ENCODE results near the gene LAG3.

The LAG3 gene

GRCh38 chr12:6745741-6746525 lies 26.4 kb upstream of the LAG3 start:
- Mint-ChIP-seq H3K4me3 (peak overlapping the region; percentile 47), H3K27ac (peak overlapping the region; percentile 95), H3K4me1 (ENCODE audit: low read depth) (peaks cover 25% of the 10 kb centered on the region), H3K27me3 (ENCODE audit: low read depth) (no peaks in the 10 kb centered on the region), H3K9me3 (peaks cover 3% of the 10 kb centered on the region), H3K36me3 (ENCODE audit: low read depth) (peaks cover 35% of the 10 kb centered on the region)

GRCh38 chr12:6747216-6747615 lies 25.1 kb upstream of the LAG3 start:
- H3K27me3 Mint-ChIP-seq (ENCODE audit: low read depth): no peaks in the 10 kb centered on the region
- no peak overlapping the region for H3K4me3 Mint-ChIP-seq
- peak overlapping the region; percentile 79 for H3K27ac Mint-ChIP-seq
- H3K9me3 Mint-ChIP-seq: peaks cover 3% of the 10 kb centered on the region
- H3K36me3 Mint-ChIP-seq (ENCODE audit: low read depth): peaks cover 40% of the 10 kb centered on the region
- peaks cover 34% of the 10 kb centered on the region for H3K4me1 Mint-ChIP-seq (ENCODE audit: low read depth)

- Mint-ChIP-seq H3K9me3 (no peaks in the 10 kb centered on the region), H3K4me1 (ENCODE audit: low read depth) (peaks cover 34% of the 10 kb centered on the region)
Observed at GRCh38 chr12:6748761-6749160, 23.6 kb upstream of the LAG3 start.

GRCh38 chr12:6750506-6750905 lies 21.8 kb upstream of the LAG3 start:
- Mint-ChIP-seq H3K4me3 (no peak overlapping the region), H3K36me3 (ENCODE audit: low read depth) (peaks cover 35% of the 10 kb centered on the region), H3K9me3 (no peaks in the 10 kb centered on the region), H3K4me1 (ENCODE audit: low read depth) (peaks cover 34% of the 10 kb centered on the region), H3K27ac (no peak overlapping the region), H3K27me3 (ENCODE audit: low read depth) (no peaks in the 10 kb centered on the region)

More at GRCh38 chr12:6748761-6749160, 23.6 kb upstream of the LAG3 start:
- Mint-ChIP-seq H3K27me3 (ENCODE audit: low read depth) (no peaks in the 10 kb centered on the region), H3K36me3 (ENCODE audit: low read depth) (peaks cover 42% of the 10 kb centered on the region), H3K27ac (no peak overlapping the region), H3K4me3 (no peak overlapping the region)

GRCh38 chr12:6751767-6752166 lies 20.6 kb upstream of the LAG3 start:
- peak overlapping the region; percentile 69 for H3K27ac Mint-ChIP-seq
- H3K4me3 Mint-ChIP-seq: peak overlapping the region; percentile 93
- peaks cover 25% of the 10 kb centered on the region for H3K4me1 Mint-ChIP-seq (ENCODE audit: low read depth)
- H3K9me3 Mint-ChIP-seq: no peaks in the 10 kb centered on the region
- H3K27me3 Mint-ChIP-seq (ENCODE audit: low read depth): no peaks in the 10 kb centered on the region
- H3K36me3 Mint-ChIP-seq (ENCODE audit: low read depth): peaks cover 31% of the 10 kb centered on the region

- H3K27ac Mint-ChIP-seq: peak overlapping the region; percentile 96
Observed at GRCh38 chr12:6752167-6752920, 20.0 kb upstream of the LAG3 start.

GRCh38 chr12:6752921-6753771 lies 19.2 kb upstream of the LAG3 start, which contains the start of gene MLF2:
MLF2 (minus strand) TSS chr12:6753141; CDS start chr12:6752334, 807 bp downstream.
- H3K27me3 Mint-ChIP-seq (ENCODE audit: low read depth): no peaks in the 10 kb centered on the region
- peak within 1 kb of the TSS; percentile 96 for H3K27ac Mint-ChIP-seq
- peaks cover 21% of the 10 kb centered on the region for H3K36me3 Mint-ChIP-seq (ENCODE audit: low read depth)

More at GRCh38 chr12:6752167-6752920, 20.0 kb upstream of the LAG3 start:
- H3K4me3 Mint-ChIP-seq: peak overlapping the region; percentile 93
- peaks cover 29% of the 10 kb centered on the region for H3K4me1 Mint-ChIP-seq (ENCODE audit: low read depth)
- H3K9me3 Mint-ChIP-seq: no peaks in the 10 kb centered on the region
- peaks cover 29% of the 10 kb centered on the region for H3K36me3 Mint-ChIP-seq (ENCODE audit: low read depth)
- no peaks in the 10 kb centered on the region for H3K27me3 Mint-ChIP-seq (ENCODE audit: low read depth)

GRCh38 chr12:6753772-6754356 lies 18.5 kb upstream of the LAG3 start:
- peaks cover 36% of the 10 kb centered on the region for H3K4me1 Mint-ChIP-seq (ENCODE audit: low read depth)

More at GRCh38 chr12:6752921-6753771, 19.2 kb upstream of the LAG3 start, which contains the start of gene MLF2:
- Mint-ChIP-seq H3K9me3 (no peaks in the 10 kb centered on the region), H3K4me3 (peak within 1 kb of the TSS; percentile 93), H3K4me1 (ENCODE audit: low read depth) (peaks cover 30% of the 10 kb centered on the region)

GRCh38 chr12:6754411-6754810 lies 17.9 kb upstream of the LAG3 start:
- Mint-ChIP-seq H3K4me3 (no peak overlapping the region), H3K27ac (peak overlapping the region; percentile 33), H3K27me3 (ENCODE audit: low read depth) (no peaks in the 10 kb centered on the region), H3K36me3 (ENCODE audit: low read depth) (peaks cover 13% of the 10 kb centered on the region), H3K4me1 (ENCODE audit: low read depth) (peaks cover 36% of the 10 kb centered on the region), H3K9me3 (no peaks in the 10 kb centered on the region)

More at GRCh38 chr12:6753772-6754356, 18.5 kb upstream of the LAG3 start:
- peak overlapping the region; percentile 96 for H3K27ac Mint-ChIP-seq
- H3K4me3 Mint-ChIP-seq: peak overlapping the region; percentile 93
- no peaks in the 10 kb centered on the region for H3K27me3 Mint-ChIP-seq (ENCODE audit: low read depth)
- H3K9me3 Mint-ChIP-seq: no peaks in the 10 kb centered on the region
- peaks cover 17% of the 10 kb centered on the region for H3K36me3 Mint-ChIP-seq (ENCODE audit: low read depth)

- Mint-ChIP-seq H3K4me3 (no peak overlapping the region), H3K9me3 (no peaks in the 10 kb centered on the region), H3K27me3 (ENCODE audit: low read depth) (peaks cover 3% of the 10 kb centered on the region), H3K36me3 (ENCODE audit: low read depth) (peaks cover 2% of the 10 kb centered on the region), H3K4me1 (ENCODE audit: low read depth) (peaks cover 26% of the 10 kb centered on the region), H3K27ac (no peak overlapping the region)
Observed at GRCh38 chr12:6757028-6757690, 15.2 kb upstream of the LAG3 start.

GRCh38 chr12:6758506-6759095 lies 13.7 kb upstream of the LAG3 start:
- peaks cover 24% of the 10 kb centered on the region for H3K4me1 Mint-ChIP-seq (ENCODE audit: low read depth)
- H3K9me3 Mint-ChIP-seq: no peaks in the 10 kb centered on the region

GRCh38 chr12:6759741-6760140 lies 12.6 kb upstream of the LAG3 start:
- Mint-ChIP-seq H3K4me1 (ENCODE audit: low read depth) (peaks cover 23% of the 10 kb centered on the region), H3K9me3 (no peaks in the 10 kb centered on the region), H3K36me3 (ENCODE audit: low read depth) (peaks cover 5% of the 10 kb centered on the region), H3K4me3 (no peak overlapping the region), H3K27ac (no peak overlapping the region), H3K27me3 (ENCODE audit: low read depth) (peaks cover 16% of the 10 kb centered on the region)

More at GRCh38 chr12:6758506-6759095, 13.7 kb upstream of the LAG3 start:
- Mint-ChIP-seq H3K4me3 (no peak overlapping the region), H3K27ac (peak overlapping the region; percentile 64), H3K36me3 (ENCODE audit: low read depth) (no peaks in the 10 kb centered on the region), H3K27me3 (ENCODE audit: low read depth) (peaks cover 8% of the 10 kb centered on the region)

GRCh38 chr12:6763380-6763779 lies 8.9 kb upstream of the LAG3 start:
- Mint-ChIP-seq H3K36me3 (ENCODE audit: low read depth) (peaks cover 8% of the 10 kb centered on the region), H3K27me3 (ENCODE audit: low read depth) (peaks cover 23% of the 10 kb centered on the region), H3K4me3 (no peak overlapping the region), H3K27ac (no peak overlapping the region), H3K9me3 (no peaks in the 10 kb centered on the region), H3K4me1 (ENCODE audit: low read depth) (peaks cover 31% of the 10 kb centered on the region)
